ENCODE results near the gene MRLN. TPM values are rescaled to one million over a fixed set of nuclear protein-coding genes. Genes with fewer than 3 reads are reported as not detected.

The MRLN gene
- polyA plus RNA-seq, 1 donor (not counting 4 experiments of a cell fraction or from before 2014, with no cell fraction given), result not detected

DNA sequence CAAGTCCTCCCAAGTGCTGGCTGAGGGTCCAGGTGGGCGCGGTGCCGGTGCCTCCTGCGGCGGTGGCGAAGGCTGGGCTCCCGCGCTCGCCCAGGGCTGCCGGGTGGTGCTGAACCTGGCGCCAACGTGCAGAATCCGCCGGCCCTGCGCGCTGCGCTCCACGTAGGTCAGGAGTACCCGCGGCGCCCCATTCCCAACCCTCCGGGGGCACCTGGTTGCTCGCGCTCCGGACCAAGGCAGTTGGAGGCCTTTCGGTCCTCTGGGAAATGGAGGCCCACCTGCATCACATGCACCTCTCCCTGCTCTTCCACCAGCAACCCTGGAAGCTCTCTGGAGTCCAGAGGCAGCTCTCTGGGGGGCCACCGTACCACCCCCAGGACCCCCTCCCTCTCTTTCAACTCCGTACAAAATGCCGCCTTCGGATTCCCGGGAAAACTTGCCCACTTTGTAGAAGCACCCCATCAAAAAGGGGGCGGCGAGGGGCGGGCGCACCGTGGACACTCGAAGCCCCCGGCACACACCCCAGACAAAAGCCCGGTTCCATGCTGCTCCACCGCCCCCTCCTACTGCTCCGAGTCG, 44.4 kb downstream of the MRLN start:
- Histone ChIP-seq H2AFZ (ENCODE audit: control insufficient read depth, low read length) (peak overlapping the region; percentile 83), H3K9me1 (ENCODE audit: control insufficient read depth, extremely low read depth, insufficient read depth, low read length) (no peaks in the 10 kb centered on the region), H3K4me2 (ENCODE audit: control insufficient read depth, extremely low read depth, insufficient read depth, low read depth, low read length) (peak overlapping the region; percentile 88), H3K9ac (ENCODE audit: control insufficient read depth, extremely low read depth, insufficient read depth, low read length) (peak overlapping the region; percentile 59), H3K9me3 (ENCODE audit: control insufficient read depth, low read depth, low read length) (no peaks in the 10 kb centered on the region), H3K27me3 (ENCODE audit: control insufficient read depth, extremely low read depth, insufficient read depth, low read length) (peaks cover 18% of the 10 kb centered on the region), H3K36me3 (ENCODE audit: control insufficient read depth in 2 of 2, extremely low read depth in 1 of 2, insufficient read depth in 2 of 2, low read length in 2 of 2) (no peaks in the 10 kb centered on the region), H4K20me1 (ENCODE audit: control insufficient read depth, extremely low read depth, insufficient read depth, low read length) (no peaks in the 10 kb centered on the region), H3K27ac (ENCODE audit: control insufficient read depth, insufficient read depth, low read length) (no peak overlapping the region), H3K4me1 (ENCODE audit: control insufficient read depth, extremely low read depth, insufficient read depth, low read length) (peaks cover 9% of the 10 kb centered on the region), H3K4me3 (ENCODE audit: control insufficient read depth in 2 of 3, extremely low read depth in 1 of 3, insufficient read depth in 2 of 3, low read depth in 1 of 3, low read length in 3 of 3) (peak overlapping the region; percentile 52 to 80 (median 72)), H3K79me2 (ENCODE audit: control insufficient read depth, insufficient read depth, low read length) (no peaks in the 10 kb centered on the region)
- DNase-seq (ENCODE audit: low read depth, low spot score), result no peak
- TF ChIP-seq, protein P1, sequence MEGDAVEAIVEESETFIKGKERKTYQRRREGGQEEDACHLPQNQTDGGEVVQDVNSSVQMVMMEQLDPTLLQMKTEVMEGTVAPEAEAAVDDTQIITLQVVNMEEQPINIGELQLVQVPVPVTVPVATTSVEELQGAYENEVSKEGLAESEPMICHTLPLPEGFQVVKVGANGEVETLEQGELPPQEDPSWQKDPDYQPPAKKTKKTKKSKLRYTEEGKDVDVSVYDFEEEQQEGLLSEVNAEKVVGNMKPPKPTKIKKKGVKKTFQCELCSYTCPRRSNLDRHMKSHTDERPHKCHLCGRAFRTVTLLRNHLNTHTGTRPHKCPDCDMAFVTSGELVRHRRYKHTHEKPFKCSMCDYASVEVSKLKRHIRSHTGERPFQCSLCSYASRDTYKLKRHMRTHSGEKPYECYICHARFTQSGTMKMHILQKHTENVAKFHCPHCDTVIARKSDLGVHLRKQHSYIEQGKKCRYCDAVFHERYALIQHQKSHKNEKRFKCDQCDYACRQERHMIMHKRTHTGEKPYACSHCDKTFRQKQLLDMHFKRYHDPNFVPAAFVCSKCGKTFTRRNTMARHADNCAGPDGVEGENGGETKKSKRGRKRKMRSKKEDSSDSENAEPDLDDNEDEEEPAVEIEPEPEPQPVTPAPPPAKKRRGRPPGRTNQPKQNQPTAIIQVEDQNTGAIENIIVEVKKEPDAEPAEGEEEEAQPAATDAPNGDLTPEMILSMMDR (optimal IDR thresholded peaks at IDR 0.05 in 1 of 3, IDR thresholded peaks at IDR 0.05 in 1 of 3, conservative IDR thresholded peaks at IDR 0.05 in 1 of 3; ENCODE audit: extremely low read depth in 1 of 3, insufficient read depth in 2 of 3, low read length in 3 of 3), result no peak
- TF ChIP-seq EZH2 (IDR thresholded peaks at IDR 0.05; ENCODE audit: low read length), result no peak
- FAIRE-seq, result no peak
- dilution Hi-C loops (cut with MboI; ENCODE audit: extremely low pct_ligation_motif_present, low sequenced_read_pairs), result no loop called here

DNA sequence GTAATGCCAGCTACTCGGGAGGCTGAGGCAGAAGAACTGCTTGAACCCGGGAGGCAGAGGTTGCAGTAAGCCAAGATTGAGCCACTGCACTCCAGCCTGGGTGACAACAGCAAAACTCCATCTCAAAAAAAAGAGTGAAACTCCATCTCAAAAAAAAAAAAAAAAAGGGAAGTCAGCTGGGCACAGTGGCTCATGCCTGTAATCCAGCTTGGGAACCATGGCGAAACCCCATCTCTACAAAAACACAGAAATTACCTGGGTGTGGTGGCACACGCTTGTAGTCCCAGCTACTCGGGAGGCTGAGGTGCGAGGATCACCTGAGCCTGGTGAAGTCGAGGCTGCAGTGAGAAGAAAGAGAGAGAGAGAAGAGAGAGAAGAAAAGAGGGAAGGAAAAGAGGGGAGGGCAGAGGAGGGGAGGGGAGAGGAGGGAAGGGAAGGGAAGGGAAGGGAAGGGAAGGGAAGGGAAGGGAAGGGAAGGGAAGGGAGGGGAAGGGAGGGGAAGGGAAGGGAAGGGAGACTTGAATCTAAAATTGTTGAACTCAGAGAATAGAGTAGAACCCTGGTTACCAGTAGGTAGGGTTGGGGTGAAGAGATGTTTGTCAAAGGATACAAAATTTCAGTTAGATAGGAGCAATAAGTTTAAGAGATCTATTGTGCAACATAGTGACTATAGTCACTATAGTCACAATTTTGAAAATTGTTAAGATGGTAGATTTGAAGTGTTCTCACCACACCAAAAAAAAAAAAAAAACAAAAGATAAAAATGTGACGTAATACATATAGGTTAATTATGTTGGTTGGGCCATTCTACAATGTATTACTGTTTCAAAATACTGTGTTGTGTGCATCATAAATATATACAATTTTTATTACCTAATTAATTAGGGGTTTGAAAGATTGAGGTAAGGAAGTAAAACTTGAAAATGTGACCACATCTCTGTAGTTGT, 46.1 kb downstream of the MRLN start:
- no peaks in the 10 kb centered on the region for H3K36me3 ChIP-seq (ENCODE audit: control insufficient read depth in 2 of 2, extremely low read depth in 1 of 2, insufficient read depth in 2 of 2, low read length in 2 of 2)
- H3K4me3 ChIP-seq (ENCODE audit: control insufficient read depth in 2 of 3, extremely low read depth in 1 of 3, insufficient read depth in 2 of 3, low read depth in 1 of 3, low read length in 3 of 3), result no peak overlapping the region
- FAIRE-seq (no peak), DNase-seq (ENCODE audit: low read depth, low spot score) (no peak)
- no peak overlapping the region for H3K9ac ChIP-seq (ENCODE audit: control insufficient read depth, extremely low read depth, insufficient read depth, low read length)
- H3K27ac ChIP-seq (ENCODE audit: control insufficient read depth, insufficient read depth, low read length), result no peak overlapping the region
- H3K27me3 ChIP-seq (ENCODE audit: control insufficient read depth, extremely low read depth, insufficient read depth, low read length), result peaks cover 18% of the 10 kb centered on the region
- TF ChIP-seq, protein P1 (optimal IDR thresholded peaks at IDR 0.05 in 1 of 3, IDR thresholded peaks at IDR 0.05 in 1 of 3, conservative IDR thresholded peaks at IDR 0.05 in 1 of 3; ENCODE audit: extremely low read depth in 1 of 3, insufficient read depth in 2 of 3, low read length in 3 of 3), result no peak
- no peak for TF ChIP-seq EZH2 (IDR thresholded peaks at IDR 0.05; ENCODE audit: low read length)
- H3K79me2 ChIP-seq (ENCODE audit: control insufficient read depth, insufficient read depth, low read length), result no peaks in the 10 kb centered on the region
- no peaks in the 10 kb centered on the region for H3K9me3 ChIP-seq (ENCODE audit: control insufficient read depth, low read depth, low read length)
- H3K9me1 ChIP-seq (ENCODE audit: control insufficient read depth, extremely low read depth, insufficient read depth, low read length), result no peaks in the 10 kb centered on the region
- H3K4me1 ChIP-seq (ENCODE audit: control insufficient read depth, extremely low read depth, insufficient read depth, low read length), result peaks cover 9% of the 10 kb centered on the region
- dilution Hi-C loops (cut with MboI; ENCODE audit: extremely low pct_ligation_motif_present, low sequenced_read_pairs), result no loop called here
- no peaks in the 10 kb centered on the region for H4K20me1 ChIP-seq (ENCODE audit: control insufficient read depth, extremely low read depth, insufficient read depth, low read length)
- no peak overlapping the region for H2AFZ ChIP-seq (ENCODE audit: control insufficient read depth, low read length)
- H3K4me2 ChIP-seq (ENCODE audit: control insufficient read depth, extremely low read depth, insufficient read depth, low read depth, low read length), result peak overlapping the region; percentile 88
